Measurements from ENCODE around the gene PPARG. TPM values are rescaled to one million over a fixed set of nuclear protein-coding genes. Genes with fewer than 3 reads are reported as not detected.

PPARG gene
- total and polyA plus RNA-seq, 2 of the 13 experiments (the other 11 are each of a cell fraction or from before 2014, with no cell fraction given), result 13.9 to 58.3 TPM

DNA sequence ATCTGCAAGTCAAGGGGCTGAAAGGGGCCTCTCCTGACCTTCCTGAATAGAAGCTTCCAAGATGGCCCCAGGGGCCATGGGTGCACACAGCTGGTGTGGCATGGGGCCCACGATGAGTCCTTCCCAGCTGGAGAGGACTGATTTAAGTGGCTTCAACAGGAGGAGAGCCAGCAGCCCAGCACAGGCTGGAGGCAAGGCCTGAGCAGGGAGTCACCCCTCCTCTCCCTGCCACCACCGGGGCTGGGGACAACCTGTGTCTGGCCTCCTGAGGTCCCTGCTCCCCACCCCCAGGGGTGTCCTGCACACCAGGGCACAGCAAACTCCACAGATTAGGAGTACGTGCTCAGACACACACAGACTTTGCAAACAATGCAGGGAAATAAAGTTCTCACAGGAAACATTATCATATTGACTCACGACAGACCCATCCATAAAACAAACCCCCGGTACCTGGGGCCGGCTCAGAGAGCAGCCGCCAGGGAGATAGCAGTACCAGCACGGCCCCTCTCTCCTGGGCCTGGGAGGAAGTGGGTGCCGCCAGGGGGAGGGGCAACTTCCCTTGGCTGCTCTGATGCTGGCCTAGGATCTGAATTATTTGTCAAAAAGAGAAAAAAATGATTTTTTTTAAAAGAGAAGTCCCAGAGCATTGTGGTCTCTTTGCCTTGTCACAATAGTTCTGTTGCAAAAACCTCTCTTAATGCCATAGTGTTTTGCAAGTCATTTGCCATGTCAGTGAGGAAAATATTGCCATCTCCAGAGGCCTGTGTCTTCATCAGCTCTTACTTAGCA, 173.5 kb downstream of the PPARG start (continued):
- TF ChIP-seq ZGPAT (CRISPR knock-in tag; IDR thresholded peaks at IDR 0.05) (peak; percentile 53; the same call in 1 of the 2 replicates), PATZ1 (CRISPR knock-in tag; IDR thresholded peaks at IDR 0.05) (peak; percentile 40; the same call in 1 of the 2 replicates), POGZ (CRISPR knock-in tag; IDR thresholded peaks at IDR 0.05) (peak; percentile 53; the same call in 1 of the 2 replicates), ZNF546 (CRISPR knock-in tag; conservative IDR thresholded peaks at IDR 0.05) (0 out of 2 replicates have a peak, but pooled peaks have one; percentile 42), ZFY (CRISPR knock-in tag; IDR thresholded peaks at IDR 0.05) (peak; percentile 37; the same call in 1 of the 2 replicates), ZBTB34 (CRISPR knock-in tag; IDR thresholded peaks at IDR 0.05) (no peak), CREM (IDR thresholded peaks at IDR 0.05) (0 out of 2 replicates have a peak, but pooled peaks have one; percentile 35), CREM (CRISPR knock-in tag; IDR thresholded peaks at IDR 0.05) (no peak), ZNF580 (CRISPR knock-in tag; IDR thresholded peaks at IDR 0.05; ENCODE audit: borderline replicate concordance, low read depth) (peak; percentile 57; the same call in 1 of the 2 replicates), ZNF816 (CRISPR knock-in tag; IDR thresholded peaks at IDR 0.05; ENCODE audit: borderline replicate concordance) (peak; percentile 58; the same call in 1 of the 2 replicates), MTA3 (CRISPR knock-in tag; IDR thresholded peaks at IDR 0.05) (no peak), SOX13 (IDR thresholded peaks at IDR 0.05) (no peak), SOX13 (CRISPR knock-in tag; conservative IDR thresholded peaks at IDR 0.05 in 1 of 2, IDR thresholded peaks at IDR 0.05 in 1 of 2) (peak in 1 of 2 experiments; percentile 41; a peak in 1 of 4 replicates), RXRA (CRISPR knock-in tag; IDR thresholded peaks at IDR 0.05) (peak; percentile 57; the same call in 1 of the 2 replicates), RBFOX2 (IDR thresholded peaks at IDR 0.05; ENCODE audit: low read depth, low read length) (no peak), MIER3 (CRISPR knock-in tag; IDR thresholded peaks at IDR 0.05; ENCODE audit: borderline replicate concordance) (no peak; the same call in 1 of the 2 replicates)
- TF ChIP-seq, protein P1, sequence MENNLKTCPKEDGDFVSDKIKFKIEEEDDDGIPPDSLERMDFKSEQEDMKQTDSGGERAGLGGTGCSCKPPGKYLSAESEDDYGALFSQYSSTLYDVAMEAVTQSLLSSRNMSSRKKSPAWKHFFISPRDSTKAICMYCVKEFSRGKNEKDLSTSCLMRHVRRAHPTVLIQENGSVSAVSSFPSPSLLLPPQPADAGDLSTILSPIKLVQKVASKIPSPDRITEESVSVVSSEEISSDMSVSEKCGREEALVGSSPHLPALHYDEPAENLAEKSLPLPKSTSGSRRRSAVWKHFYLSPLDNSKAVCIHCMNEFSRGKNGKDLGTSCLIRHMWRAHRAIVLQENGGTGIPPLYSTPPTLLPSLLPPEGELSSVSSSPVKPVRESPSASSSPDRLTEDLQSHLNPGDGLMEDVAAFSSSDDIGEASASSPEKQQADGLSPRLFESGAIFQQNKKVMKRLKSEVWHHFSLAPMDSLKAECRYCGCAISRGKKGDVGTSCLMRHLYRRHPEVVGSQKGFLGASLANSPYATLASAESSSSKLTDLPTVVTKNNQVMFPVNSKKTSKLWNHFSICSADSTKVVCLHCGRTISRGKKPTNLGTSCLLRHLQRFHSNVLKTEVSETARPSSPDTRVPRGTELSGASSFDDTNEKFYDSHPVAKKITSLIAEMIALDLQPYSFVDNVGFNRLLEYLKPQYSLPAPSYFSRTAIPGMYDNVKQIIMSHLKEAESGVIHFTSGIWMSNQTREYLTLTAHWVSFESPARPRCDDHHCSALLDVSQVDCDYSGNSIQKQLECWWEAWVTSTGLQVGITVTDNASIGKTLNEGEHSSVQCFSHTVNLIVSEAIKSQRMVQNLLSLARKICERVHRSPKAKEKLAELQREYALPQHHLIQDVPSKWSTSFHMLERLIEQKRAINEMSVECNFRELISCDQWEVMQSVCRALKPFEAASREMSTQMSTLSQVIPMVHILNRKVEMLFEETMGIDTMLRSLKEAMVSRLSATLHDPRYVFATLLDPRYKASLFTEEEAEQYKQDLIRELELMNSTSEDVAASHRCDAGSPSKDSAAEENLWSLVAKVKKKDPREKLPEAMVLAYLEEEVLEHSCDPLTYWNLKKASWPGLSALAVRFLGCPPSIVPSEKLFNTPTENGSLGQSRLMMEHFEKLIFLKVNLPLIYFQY (CRISPR knock-in tag; IDR thresholded peaks at IDR 0.05; ENCODE audit: borderline replicate concordance), result peak; percentile 59; the same call in 1 of the 2 replicates
- TF ChIP-seq, protein P2, sequence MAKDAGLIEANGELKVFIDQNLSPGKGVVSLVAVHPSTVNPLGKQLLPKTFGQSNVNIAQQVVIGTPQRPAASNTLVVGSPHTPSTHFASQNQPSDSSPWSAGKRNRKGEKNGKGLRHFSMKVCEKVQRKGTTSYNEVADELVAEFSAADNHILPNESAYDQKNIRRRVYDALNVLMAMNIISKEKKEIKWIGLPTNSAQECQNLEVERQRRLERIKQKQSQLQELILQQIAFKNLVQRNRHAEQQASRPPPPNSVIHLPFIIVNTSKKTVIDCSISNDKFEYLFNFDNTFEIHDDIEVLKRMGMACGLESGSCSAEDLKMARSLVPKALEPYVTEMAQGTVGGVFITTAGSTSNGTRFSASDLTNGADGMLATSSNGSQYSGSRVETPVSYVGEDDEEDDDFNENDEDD (CRISPR knock-in tag; IDR thresholded peaks at IDR 0.05; ENCODE audit: borderline replicate concordance), result peak; percentile 50; the same call in 1 of the 2 replicates

All from HepG2 (cell line).